GM12801 (cell line): Measurements from ENCODE around the gene DBH.

ENCODE experiments used
- CTCF ChIP-seq: IDR thresholded peaks from one replicate; pipeline ENCODE4 v1.5.1; 2011; ENCODE audit warnings: control low read depth; ENCODE audit not compliant: insufficient read length; ENCODE audit errors: extremely low read depth

The DBH gene

GRCh38 chr9:133609311-133610098 is 26.7 kb upstream of the DBH start, which contains the start of gene FAM163B:
Gene FAM163B (minus strand): TSS chr9:133609389. CDS start chr9:133580223, 29,166 bp downstream.
- no peak for TF ChIP-seq CTCF

- no peak for TF ChIP-seq CTCF
Measured at GRCh38 chr9:133610845-133611244, 25.3 kb upstream of the DBH start.

- TF ChIP-seq CTCF = no peak
Measured at GRCh38 chr9:133612051-133612450, 24.1 kb upstream of the DBH start.

- TF ChIP-seq CTCF = no peak
Measured at GRCh38 chr9:133612816-133613215, 23.3 kb upstream of the DBH start.

GRCh38 chr9:133613432-133613831 is 22.7 kb upstream of the DBH start:
- no peak for TF ChIP-seq CTCF

- TF ChIP-seq CTCF = no peak
Measured at GRCh38 chr9:133614056-133614455, 22.1 kb upstream of the DBH start.

- no peak for TF ChIP-seq CTCF
Measured at GRCh38 chr9:133614678-133615077, 21.5 kb upstream of the DBH start.
